Testis (tissue), 2 donors: ENCODE measurements around the gene DPF3.

ENCODE experiments used
- CTCF ChIP-seq, 3 experiments: fragments of 450-650 bp in 2 of 3; fragments of 200-600 bp in 1 of 3; sonication (generic) in 1 of 3; IDR thresholded peaks; one replicate each; pipeline ENCODE4 v1.5.1; 2016 to 2019; ENCODE audit warnings: antibody characterized with exemption in 3 of 3, mild to moderate bottlenecking in 2 of 3, moderate library complexity in 1 of 3
- POLR2A ChIP-seq: fragments of 450-650 bp; IDR thresholded peaks from one replicate; pipeline ENCODE4 v1.6.1; 2017; ENCODE audit warnings: antibody characterized with exemption, mild to moderate bottlenecking, moderate library complexity

GRCh38 chr14:72647782-72648181 lies 246.1 kb downstream of the DPF3 start:
- TF ChIP-seq CTCF (IDR thresholded peaks at IDR 0.05) = no peak
- TF ChIP-seq POLR2A = no peak
